ENCODE measurements around the gene MSH5.

Gene MSH5

GRCh38 chr6:31765910-31766794, 26.3 kb downstream of the MSH5 start:
- H3K4me3 Mint-ChIP-seq = no peak overlapping the region
- DNase-seq = no peak

GRCh38 chr6:31767096-31767645, 27.4 kb downstream of the MSH5 start:
- no peak overlapping the region for H3K27ac Mint-ChIP-seq
- H3K9me3 Mint-ChIP-seq = peaks cover 3% of the 10 kb centered on the region
- DNase-seq = no peak
- CTCF ChIA-PET = no interaction called here
- no peaks in the 10 kb centered on the region for H3K27me3 Mint-ChIP-seq
- peaks cover 20% of the 10 kb centered on the region for H3K36me3 Mint-ChIP-seq
- H3K4me3 Mint-ChIP-seq = no peak overlapping the region
- H3K4me1 Mint-ChIP-seq = peaks cover 57% of the 10 kb centered on the region

More at GRCh38 chr6:31765910-31766794, 26.3 kb downstream of the MSH5 start:
- Mint-ChIP-seq H3K27ac (peak overlapping the region; percentile 49), H3K27me3 (no peaks in the 10 kb centered on the region), H3K36me3 (peaks cover 21% of the 10 kb centered on the region), H3K4me1 (peaks cover 48% of the 10 kb centered on the region), H3K9me3 (no peaks in the 10 kb centered on the region)
- CTCF ChIA-PET = interaction anchor here (0.9 kb wide), 1 partner anchor 12 kb away, joined by 3 read pairs; no protein-coding TSS in a partner anchor

GRCh38 chr6:31768363-31769257, 28.8 kb downstream of the MSH5 start:
- Mint-ChIP-seq H3K9me3 (peaks cover 3% of the 10 kb centered on the region), H3K4me1 (peaks cover 64% of the 10 kb centered on the region), H3K4me3 (no peak overlapping the region), H3K27ac (peak overlapping the region; percentile 52), H3K27me3 (no peaks in the 10 kb centered on the region), H3K36me3 (peaks cover 13% of the 10 kb centered on the region)
- no peak for DNase-seq
- CTCF ChIA-PET = interaction anchor here (0.8 to 2.7 kb wide), 16 partner anchors 9 to 116 kb away, joined by 3 to 23 read pairs (median 8); partner anchors contain the start of genes BAG6, CLIC1, DDAH2 and LY6G5C

- peak; percentile 86 for DNase-seq
- peaks cover 9% of the 10 kb centered on the region for H3K36me3 Mint-ChIP-seq
- peaks cover 52% of the 10 kb centered on the region for H3K4me1 Mint-ChIP-seq
- peaks cover 3% of the 10 kb centered on the region for H3K9me3 Mint-ChIP-seq
- H3K4me3 Mint-ChIP-seq = no peak overlapping the region
- CTCF ChIA-PET = interaction anchor here (0.7 to 2.7 kb wide), 31 partner anchors 10 to 117 kb away, joined by 3 to 23 read pairs (median 5); partner anchors contain the start of genes ABHD16A, BAG6, CLIC1 and DDAH2
- H3K27me3 Mint-ChIP-seq = no peaks in the 10 kb centered on the region
- H3K27ac Mint-ChIP-seq = peak overlapping the region; percentile 61
Observed at GRCh38 chr6:31769684-31770371, 30.0 kb downstream of the MSH5 start.

GRCh38 chr6:31770860-31771259, 31.1 kb downstream of the MSH5 start:
- CTCF ChIA-PET = interaction anchor here (0.7 to 2.7 kb wide), 11 partner anchors 20 to 118 kb away, joined by 3 to 13 read pairs (median 7); partner anchors contain the start of genes BAG6, LY6G6C and VARS1
- no peak overlapping the region for H3K4me3 Mint-ChIP-seq
- peak overlapping the region; percentile 39 for H3K27ac Mint-ChIP-seq
- H3K9me3 Mint-ChIP-seq = peaks cover 3% of the 10 kb centered on the region
- peaks cover 62% of the 10 kb centered on the region for H3K4me1 Mint-ChIP-seq
- peaks cover 5% of the 10 kb centered on the region for H3K27me3 Mint-ChIP-seq
- no peak for DNase-seq
- peaks cover 7% of the 10 kb centered on the region for H3K36me3 Mint-ChIP-seq

GRCh38 chr6:31771992-31772358, 32.2 kb downstream of the MSH5 start:
- no peak for DNase-seq
- CTCF ChIA-PET = interaction anchor here (3.0 kb wide), 1 partner anchor 33 kb away, joined by 9 read pairs; the partner anchor contains the start of gene MSH5
- peaks cover 74% of the 10 kb centered on the region for H3K4me1 Mint-ChIP-seq
- no peak overlapping the region for H3K4me3 Mint-ChIP-seq
- peaks cover 3% of the 10 kb centered on the region for H3K9me3 Mint-ChIP-seq
- H3K27ac Mint-ChIP-seq = peak overlapping the region; percentile 80
- peaks cover 7% of the 10 kb centered on the region for H3K36me3 Mint-ChIP-seq
- H3K27me3 Mint-ChIP-seq = peaks cover 5% of the 10 kb centered on the region

- no peak for DNase-seq
- Mint-ChIP-seq H3K27ac (no peak overlapping the region), H3K9me3 (peaks cover 3% of the 10 kb centered on the region), H3K4me1 (peaks cover 62% of the 10 kb centered on the region), H3K27me3 (peaks cover 5% of the 10 kb centered on the region), H3K4me3 (no peak overlapping the region), H3K36me3 (peaks cover 13% of the 10 kb centered on the region)
- CTCF ChIA-PET = interaction anchor here (2.5 kb wide), 1 partner anchor 15 kb away, joined by 11 read pairs; no protein-coding TSS in a partner anchor
Observed at GRCh38 chr6:31775184-31775583, 35.4 kb downstream of the MSH5 start.

- Mint-ChIP-seq H3K36me3 (peaks cover 18% of the 10 kb centered on the region), H3K27me3 (peaks cover 5% of the 10 kb centered on the region), H3K27ac (peak overlapping the region; percentile 70), H3K4me1 (peaks cover 56% of the 10 kb centered on the region), H3K9me3 (peaks cover 3% of the 10 kb centered on the region), H3K4me3 (peak overlapping the region; percentile 28)
- CTCF ChIA-PET = interaction anchor here (2.4 to 2.5 kb wide), 2 partner anchors 14 to 16 kb away, joined by 11 read pairs; no protein-coding TSS in a partner anchor
- no peak for DNase-seq
Observed at GRCh38 chr6:31775633-31776484, 36.1 kb downstream of the MSH5 start.

- peak overlapping the region; percentile 70 for H3K27ac Mint-ChIP-seq
- H3K9me3 Mint-ChIP-seq = no peaks in the 10 kb centered on the region
- CTCF ChIA-PET = interaction anchor here (2.4 kb wide), 1 partner anchor 15 kb away, joined by 11 read pairs; no protein-coding TSS in a partner anchor
- peak overlapping the region; percentile 23 for H3K4me3 Mint-ChIP-seq
- H3K4me1 Mint-ChIP-seq = peaks cover 49% of the 10 kb centered on the region
- H3K27me3 Mint-ChIP-seq = peaks cover 5% of the 10 kb centered on the region
- no peak for DNase-seq
- H3K36me3 Mint-ChIP-seq = peaks cover 14% of the 10 kb centered on the region
Observed at GRCh38 chr6:31776485-31776988, 36.7 kb downstream of the MSH5 start.

GRCh38 chr6:31776989-31777666, 37.3 kb downstream of the MSH5 start, which contains the start of gene VWA7:
Gene VWA7, minus strand, starts transcription at chr6:31777328. Its CDS starts 549 bp downstream, at chr6:31776779.
- Mint-ChIP-seq H3K36me3 (peaks cover 14% of the 10 kb centered on the region), H3K27ac (peak within 1 kb of the TSS; percentile 82), H3K27me3 (peaks cover 5% of the 10 kb centered on the region), H3K4me1 (peaks cover 45% of the 10 kb centered on the region), H3K4me3 (peak within 1 kb of the TSS; percentile 23), H3K9me3 (no peaks in the 10 kb centered on the region)
- DNase-seq = peak; percentile 79
- CTCF ChIA-PET = interaction anchor here (1.0 to 2.4 kb wide), 3 partner anchors 15 to 174 kb away, joined by 3 to 11 read pairs (median 3); no protein-coding TSS in a partner anchor

GRCh38 chr6:31777667-31778050, 37.9 kb downstream of the MSH5 start:
- H3K4me3 Mint-ChIP-seq = no peak overlapping the region
- CTCF ChIA-PET = interaction anchor here (0.6 to 2.4 kb wide), 6 partner anchors 12 to 174 kb away, joined by 3 to 11 read pairs (median 3); no protein-coding TSS in a partner anchor
- peak overlapping the region; percentile 82 for H3K27ac Mint-ChIP-seq
- H3K4me1 Mint-ChIP-seq = peaks cover 41% of the 10 kb centered on the region
- H3K36me3 Mint-ChIP-seq = peaks cover 16% of the 10 kb centered on the region
- DNase-seq = no peak
- H3K9me3 Mint-ChIP-seq = no peaks in the 10 kb centered on the region
- H3K27me3 Mint-ChIP-seq = peaks cover 5% of the 10 kb centered on the region

All from activated naive CD4-positive, alpha-beta T cell treated with anti-CD3 and anti-CD28 coated beads, Interleukin-2, amount 10 ng/mL, durations not matched to agents 7 days and 5 days (primary cell).